GM19351 (cell line): Measurements from ENCODE around the gene GRIN2C.

Source experiments
- ATAC-seq: cut with Tn5 transposase; IDR thresholded peaks from one replicate; pipeline ENCODE4 v1.9.1; 2021; ENCODE audit warnings: mild to moderate bottlenecking, moderate library complexity; ENCODE audit not compliant: unreplicated experiment

GRIN2C gene

GRCh38 chr17:74804683-74805082 lies 55.0 kb downstream of the GRIN2C start:
- ATAC-seq, result no peak

- ATAC-seq, result no peak
Measured at GRCh38 chr17:74803971-74804370, 55.7 kb downstream of the GRIN2C start.

GRCh38 chr17:74803388-74803930 lies 56.2 kb downstream of the GRIN2C start:
- ATAC-seq, result no peak

GRCh38 chr17:74801896-74802295 lies 57.8 kb downstream of the GRIN2C start:
- no peak for ATAC-seq

- ATAC-seq, result no peak
Measured at GRCh38 chr17:74800531-74800930, 59.2 kb downstream of the GRIN2C start.

GRCh38 chr17:74799097-74799496 lies 60.6 kb downstream of the GRIN2C start:
- no peak for ATAC-seq

GRCh38 chr17:74798239-74798707 lies 61.4 kb downstream of the GRIN2C start:
- no peak for ATAC-seq

GRCh38 chr17:74797824-74798223 lies 61.9 kb downstream of the GRIN2C start:
- ATAC-seq, result no peak

- ATAC-seq, result no peak
Measured at GRCh38 chr17:74796866-74797265, 62.8 kb downstream of the GRIN2C start.

- ATAC-seq, result no peak
Measured at GRCh38 chr17:74796211-74796610, 63.5 kb downstream of the GRIN2C start.

GRCh38 chr17:74795327-74796020 lies 64.2 kb downstream of the GRIN2C start:
- no peak for ATAC-seq

- ATAC-seq, result no peak
Measured at GRCh38 chr17:74792586-74793105, 67.0 kb downstream of the GRIN2C start.
